Fibroblast of mammary gland (primary cell): ENCODE measurements around the gene CTSZ.

Experiments used
- DNase-seq: peaks from one replicate; pipeline ENCODE4 v3.0.0-alpha.2; 2010; ENCODE audit warnings: low read depth
- H3K4me3 ChIP-seq: 2 replicates; pipeline ENCODE4 v1.5.1; 2011; ENCODE audit warnings: low read depth, mild to moderate bottlenecking, low read length, moderate library complexity; ENCODE audit not compliant: control insufficient read depth
- CTCF ChIP-seq: conservative IDR thresholded peaks from 2 replicates; pipeline ENCODE4 v1.5.1; 2011; ENCODE audit warnings: low read depth, low read length, inconsistent platforms; ENCODE audit not compliant: control insufficient read depth, insufficient read depth

The CTSZ gene

GRCh38 chr20:59040667-59041066 lies 33.6 kb upstream of the CTSZ start:
- DNase-seq, result no peak
- H3K4me3 ChIP-seq, result no peak overlapping the region
- TF ChIP-seq CTCF, result no peak

- no peak overlapping the region for H3K4me3 ChIP-seq
- no peak for TF ChIP-seq CTCF
- peak; percentile 55 for DNase-seq
Measured at GRCh38 chr20:59039233-59039632, 32.2 kb upstream of the CTSZ start.

- DNase-seq, result no peak
- TF ChIP-seq CTCF, result no peak
- no peak overlapping the region for H3K4me3 ChIP-seq
Measured at GRCh38 chr20:59037386-59037785, 30.3 kb upstream of the CTSZ start.

GRCh38 chr20:59035381-59035780 lies 28.3 kb upstream of the CTSZ start:
- no peak for TF ChIP-seq CTCF
- H3K4me3 ChIP-seq, result no peak overlapping the region
- no peak for DNase-seq

GRCh38 chr20:59033616-59034165 lies 26.6 kb upstream of the CTSZ start:
- no peak for TF ChIP-seq CTCF
- H3K4me3 ChIP-seq, result no peak overlapping the region
- DNase-seq, result no peak

- H3K4me3 ChIP-seq, result no peak overlapping the region
- no peak for DNase-seq
- TF ChIP-seq CTCF, result no peak
Measured at GRCh38 chr20:59033093-59033492, 26.0 kb upstream of the CTSZ start.

- TF ChIP-seq CTCF, result peak; percentile 3
- peak; percentile 37 for DNase-seq
- H3K4me3 ChIP-seq, result peak overlapping the region; percentile 62
Measured at GRCh38 chr20:59032713-59033059, 25.6 kb upstream of the CTSZ start.
